CD4-positive, alpha-beta memory T cell (primary cell): ENCODE data around the gene PMF1. TPM values are rescaled to one million over a fixed set of nuclear protein-coding genes. Genes with fewer than 3 reads are reported as not detected.

Experiments used
- CTCF ChIA-PET: fragments of 350-600 bp; sonication (Branson Sonifier 250); formaldehyde crosslinking; loops from one replicate; lab custom pipeline; 2021; ENCODE audit warnings: inconsistent platforms; ENCODE audit not compliant: partially characterized antibody; lab: Charles Lee
- POLR2A ChIA-PET: fragments of 350-600 bp; sonication (Branson Sonifier 250); formaldehyde crosslinking; loops from one replicate; lab custom pipeline; 2021; ENCODE audit not compliant: partially characterized antibody; lab: Charles Lee
- DNase-seq, 5 donors: peaks; one replicate each; pipeline versions ENCODE4 v3.0.0 to v3.0.0-alpha.2; 2020 to 2022; ENCODE audit warnings: mixed read lengths in 1 of 5
- H3K27ac ChIP-seq: one replicate; pipeline ENCODE4 v1.7.0; 2013; ENCODE audit warnings: low read depth, low read length
- H3K27me3 ChIP-seq: 2 replicates; pipeline ENCODE4 v1.7.0; 2013; ENCODE audit warnings: mild to moderate bottlenecking, low read length, moderate library complexity; ENCODE audit not compliant: insufficient read depth
- H3K36me3 ChIP-seq: 2 replicates; pipeline ENCODE4 v1.7.0; 2013; ENCODE audit warnings: mild to moderate bottlenecking, low read length, moderate library complexity; ENCODE audit not compliant: insufficient read depth
- H3K4me1 ChIP-seq: 2 replicates; pipeline ENCODE4 v1.7.0; 2013; ENCODE audit warnings: mild to moderate bottlenecking, low read length, moderate library complexity; ENCODE audit not compliant: insufficient read depth
- H3K4me3 ChIP-seq, 2 donors: one replicate each; pipeline ENCODE4 v1.7.0; 2013; ENCODE audit warnings: low read length in 2 of 2, mild to moderate bottlenecking in 1 of 2
- H3K9me3 ChIP-seq, 2 donors: one replicate each; pipeline ENCODE4 v1.7.0; 2013; ENCODE audit warnings: low read length in 2 of 2, control low read depth in 1 of 2; ENCODE audit not compliant: control insufficient read depth in 1 of 2
- H3K27ac Mint-ChIP-seq, 7 donors: one replicate each; pipeline ENCODE4 v1.8.0; 2020 to 2021; ENCODE audit warnings: mixed read lengths in 7 of 7, mild to moderate bottlenecking in 6 of 7, inconsistent platforms in 3 of 7, moderate library complexity in 3 of 7
- H3K27me3 Mint-ChIP-seq, 2 donors: one replicate each; pipeline ENCODE4 v1.8.0; 2020 to 2021; ENCODE audit warnings: mixed read lengths in 2 of 2
- H3K36me3 Mint-ChIP-seq, 2 donors: one replicate each; pipeline ENCODE4 v1.8.0; 2020 to 2021; ENCODE audit warnings: mixed read lengths in 2 of 2, inconsistent platforms in 1 of 2, mild to moderate bottlenecking in 1 of 2
- H3K4me1 Mint-ChIP-seq, 4 donors: one replicate each; pipeline ENCODE4 v1.8.0; 2020 to 2021; ENCODE audit warnings: mixed read lengths in 4 of 4, mild to moderate bottlenecking in 1 of 4
- H3K4me3 Mint-ChIP-seq, 8 donors: one replicate each; pipeline ENCODE4 v1.8.0; 2020 to 2021; ENCODE audit warnings: mixed read lengths in 8 of 8, mild to moderate bottlenecking in 7 of 8, moderate library complexity in 6 of 8, inconsistent platforms in 3 of 8
- H3K9me3 Mint-ChIP-seq, 8 donors: one replicate each; pipeline ENCODE4 v1.8.0; 2020 to 2021; ENCODE audit warnings: mixed read lengths in 8 of 8, mild to moderate bottlenecking in 5 of 8, inconsistent platforms in 3 of 8, moderate library complexity in 1 of 8
- intact Hi-C: fragments of 100-400 bp; cut with micrococcal nuclease; formaldehyde crosslinking; loops from one replicate; pipeline ENCODE4 v1.15.1; 2023
- polyA plus RNA-seq, 2 donors: library from polyadenylated mRNA; unstranded; fragments of 300-500 nt; fragmentation: Illumina TruSeq; gene quantifications; one replicate each; pipeline ENCODE4 v1.2.3, GENCODE V29; 2021
- total RNA-seq, 2 experiments: library from RNA; stranded (reverse); gene quantifications; one replicate each; pipeline ENCODE4 v1.2.3, GENCODE V29; 2021

The PMF1 gene
- total and polyA plus RNA-seq, 4 experiments from 2014 or later: 39.0 to 106 (median 56.8) TPM

DNA sequence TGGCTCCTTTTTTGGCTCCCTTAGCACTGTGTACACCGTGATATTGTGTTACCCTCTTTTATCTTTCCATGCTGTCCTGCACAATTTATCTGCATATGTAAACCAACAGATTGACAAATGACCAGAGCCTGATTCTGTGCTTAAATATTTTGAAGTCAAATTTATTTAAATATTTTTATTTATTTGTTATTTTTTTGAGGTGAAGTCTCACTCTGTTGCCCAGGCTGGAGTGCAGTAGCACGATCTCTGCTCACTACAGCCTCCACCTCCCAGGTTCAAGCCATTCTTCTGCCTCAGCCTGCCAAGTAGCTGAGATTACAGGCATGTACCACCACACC lies 12.8 kb downstream of the PMF1 start:
- H3K9me3 ChIP-seq: no peaks in the 10 kb centered on the region
- intact Hi-C loops: loop anchor here (1.0 to 5.0 kb wide), 4 partner anchors 33 to 135 kb away; partner anchors contain the start of gene SLC25A44
- H3K4me3 Mint-ChIP-seq: no peak overlapping the region
- H3K9me3 Mint-ChIP-seq: no peaks in the 10 kb centered on the region
- H3K27ac ChIP-seq: no peak overlapping the region
- no peak overlapping the region for H3K4me3 ChIP-seq
- ChIA-PET CTCF (interaction anchor here (0.7 to 10.2 kb wide), 25 partner anchors 10 to 163 kb away, joined by 3 to 189 read pairs (median 7); partner anchors contain the start of genes MEX3A, PMF1, SLC25A44 and TMEM79), POLR2A (interaction anchor here (1.0 to 2.0 kb wide), 12 partner anchors 11 to 135 kb away, joined by 3 to 17 read pairs (median 4); partner anchors contain the start of genes PMF1, SLC25A44 and SMG5)
- H3K36me3 Mint-ChIP-seq: peaks cover 53 to 57% of the 10 kb centered on the region in 2 donors
- H3K27me3 Mint-ChIP-seq: no peaks in the 10 kb centered on the region
- H3K27me3 ChIP-seq: no peaks in the 10 kb centered on the region
- peaks cover 6% of the 10 kb centered on the region for H3K4me1 ChIP-seq
- peak overlapping the region; percentile 0 to 84 (median 20) for H3K27ac Mint-ChIP-seq
- no peak for DNase-seq
- H3K4me1 Mint-ChIP-seq: peaks cover 25 to 42% (median 32%) of the 10 kb centered on the region in 4 donors
- H3K36me3 ChIP-seq: peaks cover 32% of the 10 kb centered on the region

DNA sequence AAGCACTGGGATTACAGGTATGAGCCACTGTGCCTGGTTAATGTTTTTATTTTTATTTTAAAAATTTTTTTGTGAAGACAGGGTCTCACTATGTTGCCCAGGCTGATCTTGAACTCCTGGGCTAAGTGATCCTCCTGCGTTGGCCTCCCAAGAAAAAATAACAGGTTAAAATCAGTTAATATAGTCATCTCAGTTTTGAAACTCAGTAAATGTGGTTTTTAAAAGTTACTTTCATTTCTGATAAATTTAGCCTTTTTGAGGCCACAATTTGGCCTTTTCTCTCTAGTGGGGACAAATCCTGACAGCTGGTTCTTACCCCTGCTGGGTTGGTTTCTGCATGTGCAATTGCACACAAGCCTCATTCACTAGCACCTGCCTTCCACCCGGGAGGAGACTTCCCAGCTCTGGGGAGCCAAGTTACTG lies 13.3 kb downstream of the PMF1 start:
- intact Hi-C loops: loop anchor here (5.0 kb wide), 1 partner anchor 34 kb away; the partner anchor contains the start of gene SLC25A44
- H3K4me3 Mint-ChIP-seq: no peak overlapping the region
- H3K36me3 Mint-ChIP-seq: peaks cover 50 to 54% of the 10 kb centered on the region in 2 donors
- CTCF ChIA-PET: interaction anchor here (0.9 to 10.2 kb wide), 16 partner anchors 12 to 143 kb away, joined by 3 to 189 read pairs (median 8); partner anchors contain the start of genes MEX3A, PMF1 and SMG5
- H3K4me1 Mint-ChIP-seq: peaks cover 22 to 39% (median 29%) of the 10 kb centered on the region in 4 donors
- Histone ChIP-seq H3K9me3 (no peaks in the 10 kb centered on the region), H3K4me1 (peaks cover 6% of the 10 kb centered on the region), H3K27ac (no peak overlapping the region), H3K27me3 (no peaks in the 10 kb centered on the region), H3K36me3 (peaks cover 27% of the 10 kb centered on the region), H3K4me3 (no peak overlapping the region)
- peak overlapping the region in 3 of 7 donors; percentile 68 to 79 (median 78) for H3K27ac Mint-ChIP-seq
- DNase-seq: no peak
- POLR2A ChIA-PET: interaction anchor here (1.1 to 2.0 kb wide), 6 partner anchors 12 to 132 kb away, joined by 3 to 17 read pairs (median 4); partner anchors contain the start of genes PMF1 and SLC25A44
- H3K27me3 Mint-ChIP-seq: no peaks in the 10 kb centered on the region
- H3K9me3 Mint-ChIP-seq: no peaks in the 10 kb centered on the region

DNA sequence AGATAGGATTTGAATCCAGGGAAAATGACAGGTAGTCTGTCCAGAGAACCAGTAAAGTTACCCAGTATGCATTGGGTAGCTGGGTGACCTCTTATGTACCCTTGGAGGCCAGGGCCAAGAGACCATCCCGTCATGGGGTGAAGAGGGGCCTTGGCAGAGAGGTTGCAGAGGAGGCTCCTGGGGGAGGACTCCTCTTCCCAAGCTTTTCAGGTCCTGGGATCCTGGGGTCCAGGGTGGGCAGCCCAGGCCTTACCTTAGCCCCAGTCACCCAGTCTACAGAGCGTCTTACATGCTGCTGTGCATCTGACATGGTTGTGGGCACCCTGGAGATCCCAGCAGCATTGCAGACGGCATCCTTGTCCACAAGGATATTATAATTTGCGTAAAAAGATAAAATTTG lies 14.0 kb downstream of the PMF1 start:
- no peak overlapping the region for H3K4me3 Mint-ChIP-seq
- no peak for DNase-seq
- no peaks in the 10 kb centered on the region for H3K9me3 ChIP-seq
- peaks cover 45 to 49% of the 10 kb centered on the region in 2 donors for H3K36me3 Mint-ChIP-seq
- peaks cover 22% of the 10 kb centered on the region for H3K36me3 ChIP-seq
- no peak overlapping the region for H3K27ac ChIP-seq
- H3K27ac Mint-ChIP-seq: peak overlapping the region in 4 of 7 donors; percentile 29 to 79 (median 73)
- H3K4me3 ChIP-seq: no peak overlapping the region
- ChIA-PET POLR2A (interaction anchor here (1.1 to 2.0 kb wide), 4 partner anchors 12 to 133 kb away, joined by 3 to 7 read pairs (median 4); partner anchors contain the start of gene SLC25A44), CTCF (interaction anchor here (0.9 to 10.2 kb wide), 8 partner anchors 13 to 132 kb away, joined by 3 to 189 read pairs (median 14); partner anchors contain the start of genes PMF1 and SMG5)
- H3K9me3 Mint-ChIP-seq: no peaks in the 10 kb centered on the region
- H3K27me3 ChIP-seq: no peaks in the 10 kb centered on the region
- intact Hi-C loops: loop anchor here (5.0 kb wide), 1 partner anchor 34 kb away; the partner anchor contains the start of gene SLC25A44
- H3K27me3 Mint-ChIP-seq: no peaks in the 10 kb centered on the region
- peaks cover 16 to 32% (median 22%) of the 10 kb centered on the region in 4 donors for H3K4me1 Mint-ChIP-seq
- peaks cover 6% of the 10 kb centered on the region for H3K4me1 ChIP-seq

DNA sequence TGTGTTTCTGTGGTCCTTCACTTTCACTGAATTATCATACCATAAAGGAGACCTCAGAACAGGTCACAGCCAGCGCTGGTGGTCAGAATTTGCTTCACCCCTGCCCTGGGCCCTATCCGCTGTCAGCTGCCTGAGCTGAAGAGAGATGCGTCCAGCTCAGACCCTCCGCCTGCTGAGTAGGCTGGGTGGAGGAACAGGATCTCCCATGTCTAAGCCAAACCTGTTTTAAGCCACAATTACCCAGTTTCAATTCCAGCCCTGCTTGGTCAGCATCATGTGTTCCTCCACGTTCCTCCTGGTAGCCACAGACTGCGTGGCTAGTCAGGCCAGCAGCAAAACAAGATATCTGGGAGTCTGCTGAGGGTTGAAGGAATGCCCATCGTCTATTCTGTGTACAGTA lies 15.7 kb downstream of the PMF1 start:
- peak overlapping the region in 1 of 7 donors; percentile 19 for H3K27ac Mint-ChIP-seq
- H3K27ac ChIP-seq: no peak overlapping the region
- H3K4me3 Mint-ChIP-seq: no peak overlapping the region
- peaks cover 6% of the 10 kb centered on the region for H3K4me1 ChIP-seq
- H3K36me3 Mint-ChIP-seq: peaks cover 40 to 43% of the 10 kb centered on the region in 2 donors
- ChIA-PET POLR2A (interaction anchor here (0.5 kb wide), 1 partner anchor 285 kb away, joined by 3 read pairs; no protein-coding TSS in a partner anchor), CTCF (interaction anchor here (0.7 to 10.2 kb wide), 4 partner anchors 84 to 146 kb away, joined by 3 to 189 read pairs (median 63); no protein-coding TSS in a partner anchor)
- H3K9me3 Mint-ChIP-seq: no peaks in the 10 kb centered on the region
- intact Hi-C loops: loop anchor here (5.0 kb wide), 1 partner anchor 36 kb away; the partner anchor contains the start of gene SLC25A44
- DNase-seq: no peak
- H3K4me1 Mint-ChIP-seq: peaks cover 5 to 17% (median 12%) of the 10 kb centered on the region in 4 donors
- H3K4me3 ChIP-seq: no peak overlapping the region
- H3K9me3 ChIP-seq: no peaks in the 10 kb centered on the region
- H3K27me3 ChIP-seq: no peaks in the 10 kb centered on the region
- no peaks in the 10 kb centered on the region for H3K27me3 Mint-ChIP-seq
- H3K36me3 ChIP-seq: peaks cover 15% of the 10 kb centered on the region

DNA sequence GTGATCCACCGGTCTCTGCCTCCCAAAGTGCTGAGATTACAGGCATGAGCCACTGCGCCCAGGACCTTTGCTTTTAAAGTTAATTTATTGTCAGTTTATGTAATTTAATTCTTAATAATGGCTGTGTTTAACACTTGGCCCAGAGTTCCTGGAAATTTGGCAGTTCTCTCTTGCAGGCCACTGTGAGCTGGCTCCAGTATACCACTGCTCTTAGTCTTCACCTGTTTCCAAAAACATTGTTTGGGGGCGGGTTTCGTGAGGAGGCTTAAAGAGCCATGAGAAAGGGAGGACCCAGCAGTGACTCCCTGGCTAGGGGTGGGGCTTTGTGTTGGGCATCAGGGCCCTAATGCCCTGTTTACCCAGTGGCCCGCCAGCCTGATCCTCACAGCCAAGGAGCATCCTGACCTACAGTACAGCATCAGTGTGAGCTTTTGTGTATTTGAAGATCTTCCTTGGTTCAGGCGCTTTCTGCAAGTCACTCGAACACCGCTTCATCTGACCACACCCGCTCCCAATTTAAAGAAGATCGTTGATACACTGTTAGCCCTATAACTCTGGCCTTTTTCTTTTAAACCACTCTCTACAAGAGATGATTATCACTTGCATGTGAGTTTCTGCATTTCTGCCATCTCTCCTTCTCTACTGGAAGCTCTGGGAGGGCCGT lies 17.1 kb downstream of the PMF1 start:
- Mint-ChIP-seq H3K4me1 (peaks cover 4 to 15% (median 10%) of the 10 kb centered on the region in 4 donors), H3K27me3 (no peaks in the 10 kb centered on the region), H3K4me3 (peak overlapping the region in 1 of 8 donors; percentile 22), H3K36me3 (peaks cover 40 to 43% of the 10 kb centered on the region in 2 donors), H3K9me3 (no peaks in the 10 kb centered on the region), H3K27ac (peak overlapping the region in 1 of 7 donors; percentile 22)
- DNase-seq: no peak
- POLR2A ChIA-PET: interaction anchor here (0.9 kb wide), 1 partner anchor 22 kb away, joined by 3 read pairs; no protein-coding TSS in a partner anchor
- Histone ChIP-seq H3K4me3 (no peak overlapping the region), H3K36me3 (peaks cover 12% of the 10 kb centered on the region), H3K4me1 (peaks cover 5% of the 10 kb centered on the region), H3K27me3 (no peaks in the 10 kb centered on the region), H3K27ac (no peak overlapping the region), H3K9me3 (no peaks in the 10 kb centered on the region)
- CTCF ChIA-PET: interaction anchor here (0.9 to 10.2 kb wide), 4 partner anchors 12 to 95 kb away, joined by 3 to 189 read pairs (median 4); no protein-coding TSS in a partner anchor
- intact Hi-C loops: loop anchor here (5.0 kb wide), 1 partner anchor 38 kb away; the partner anchor contains the start of gene SLC25A44

DNA sequence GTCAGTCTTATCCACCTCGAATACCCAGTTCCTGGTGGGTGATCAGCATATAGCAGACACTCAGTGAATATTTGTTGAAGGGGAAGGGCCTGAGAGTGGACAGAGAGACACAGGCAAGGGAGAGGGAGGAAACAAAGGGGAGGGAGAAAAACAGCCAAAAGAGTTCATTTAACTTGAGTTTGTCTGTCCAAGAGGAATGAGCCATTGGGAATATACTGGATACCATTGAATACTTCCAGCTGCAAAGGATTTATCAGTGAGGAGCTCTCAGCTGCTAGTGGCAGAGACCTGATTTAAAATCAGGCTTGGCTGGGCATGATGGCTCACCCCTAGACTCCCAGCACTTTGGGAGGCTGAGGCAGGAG lies 17.6 kb downstream of the PMF1 start:
- POLR2A ChIA-PET: interaction anchor here (0.7 kb wide), 1 partner anchor 17 kb away, joined by 3 read pairs; the partner anchor contains the start of gene PMF1
- Histone ChIP-seq H3K36me3 (peaks cover 12% of the 10 kb centered on the region), H3K4me3 (no peak overlapping the region), H3K9me3 (no peaks in the 10 kb centered on the region), H3K27me3 (no peaks in the 10 kb centered on the region), H3K27ac (no peak overlapping the region), H3K4me1 (no peaks in the 10 kb centered on the region)
- Mint-ChIP-seq H3K9me3 (no peaks in the 10 kb centered on the region), H3K27me3 (no peaks in the 10 kb centered on the region), H3K4me1 (peaks cover 1 to 12% (median 7%) of the 10 kb centered on the region in 4 donors), H3K4me3 (peak overlapping the region in 1 of 8 donors; percentile 22), H3K27ac (no peak overlapping the region), H3K36me3 (peaks cover 37 to 40% of the 10 kb centered on the region in 2 donors)
- intact Hi-C loops: no loop called here
- no peak for DNase-seq
- CTCF ChIA-PET: interaction anchor here (1.4 to 10.2 kb wide), 2 partner anchors 86 to 88 kb away, joined by 3 to 189 read pairs; no protein-coding TSS in a partner anchor
